ENCODE data around the gene UGT2B15.
"Not testable (repeated sequence)": the region's sequence is repeated elsewhere in the genome, so short reads cannot be mapped to it uniquely, and the experiment has no call there.

The UGT2B15 gene

DNA sequence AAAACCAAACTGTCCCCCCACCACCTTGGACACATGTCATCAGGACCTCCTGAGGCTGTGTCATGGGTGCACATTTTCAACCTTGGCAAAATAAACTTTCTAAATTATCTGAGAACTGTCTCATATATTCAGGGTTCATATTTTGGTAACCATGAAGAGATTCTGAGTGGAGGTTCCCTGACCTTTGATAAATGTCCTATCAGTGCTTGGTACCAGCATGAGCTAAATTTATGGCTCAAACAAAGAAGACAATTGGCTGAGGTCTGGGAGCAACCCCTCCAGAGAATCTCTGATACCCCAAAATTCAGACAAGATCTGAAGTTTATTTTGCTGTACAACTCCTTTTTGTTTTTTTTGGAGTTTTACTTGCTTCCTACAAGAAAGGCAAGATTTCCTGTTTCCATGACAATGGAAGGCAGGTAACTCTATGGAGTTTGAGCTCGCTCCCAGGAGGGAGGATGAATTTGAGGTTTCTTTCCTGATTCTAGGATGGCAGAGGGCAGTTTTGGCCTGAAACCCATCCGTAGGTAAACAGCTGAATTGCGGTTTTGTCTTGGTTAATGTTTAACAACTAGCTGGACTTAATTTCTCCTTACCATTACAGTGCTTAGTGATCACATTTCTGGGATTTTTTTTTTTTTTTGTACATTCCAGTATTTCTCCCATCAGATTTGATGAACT lies 14.5 kb downstream of the UGT2B15 start:
- DNase-seq, result no peak

DNA sequence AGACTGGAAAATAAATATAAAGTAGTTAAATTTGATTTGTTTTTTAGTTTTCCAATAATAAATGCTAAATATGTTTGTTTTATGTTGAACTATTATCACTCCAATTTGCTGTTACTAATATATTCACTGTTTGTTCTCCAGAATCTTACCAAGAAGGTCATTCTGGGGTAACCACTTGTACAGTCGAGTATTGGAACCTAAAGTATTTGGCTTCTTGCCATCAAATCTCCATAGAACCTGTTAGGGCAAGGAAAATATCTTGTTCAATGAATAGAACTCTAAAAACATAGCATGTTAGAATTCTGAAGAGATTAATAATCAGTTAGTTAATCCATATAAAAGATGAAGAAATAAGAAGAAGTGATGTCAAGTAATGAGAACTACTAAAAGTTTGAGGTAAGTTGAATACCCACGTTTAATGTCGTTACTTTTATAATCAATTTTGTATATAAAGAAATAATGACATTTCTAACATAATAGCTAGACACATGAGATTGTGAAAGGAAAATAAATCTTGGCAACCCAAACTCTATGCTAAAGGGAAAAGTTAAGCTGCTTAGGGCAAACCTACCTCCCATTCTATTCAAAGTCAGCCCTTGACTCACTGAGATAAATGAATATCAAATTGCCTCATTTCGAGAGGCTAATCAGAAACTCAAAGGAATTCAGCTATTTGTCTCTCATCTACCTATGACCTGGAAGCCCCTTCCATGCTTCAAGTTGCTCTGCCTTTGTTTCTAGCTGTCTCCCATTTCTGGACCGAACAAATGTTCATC lies 15.3 kb downstream of the UGT2B15 start:
- no peak for DNase-seq

DNA sequence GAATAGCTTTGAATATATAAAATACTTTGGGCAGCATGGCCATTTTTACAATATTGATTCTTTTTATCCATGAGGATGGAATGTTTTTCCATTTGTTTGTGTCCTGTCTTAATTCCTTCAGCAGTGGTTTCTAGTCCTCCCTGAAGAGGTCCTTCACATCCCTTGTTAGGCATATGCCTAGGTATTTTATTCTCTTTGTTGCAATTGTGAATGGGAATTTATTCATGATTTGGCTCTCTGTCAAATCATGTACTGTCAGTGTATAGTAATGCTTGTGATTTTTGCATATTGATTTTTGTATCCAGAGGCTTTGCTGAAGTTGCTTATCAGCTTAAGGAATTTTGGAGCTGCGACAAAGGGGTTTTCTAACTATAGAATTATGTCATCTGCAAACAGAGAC lies 18.5 kb downstream of the UGT2B15 start:
- DNase-seq, result no peak

DNA sequence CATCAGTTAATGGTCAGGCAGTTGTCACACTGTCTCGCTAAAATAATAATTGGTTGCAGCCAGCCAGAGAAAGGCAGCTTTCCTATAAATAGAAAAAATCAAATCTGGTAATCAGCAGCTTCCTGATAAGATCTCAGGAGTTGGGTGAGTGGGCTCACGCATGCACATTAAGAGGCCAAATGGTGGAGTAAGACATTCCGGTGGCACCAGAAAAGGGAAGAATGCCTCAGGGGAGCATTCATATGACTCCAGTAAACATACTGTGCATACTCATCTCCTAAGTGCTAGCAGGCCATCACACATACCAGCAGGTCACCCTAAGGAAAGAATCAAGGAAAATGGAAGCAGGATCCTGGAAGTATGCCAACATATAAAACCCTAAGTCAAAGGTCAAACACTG lies 40.1 kb downstream of the UGT2B15 start:
- no peak for DNase-seq

DNA sequence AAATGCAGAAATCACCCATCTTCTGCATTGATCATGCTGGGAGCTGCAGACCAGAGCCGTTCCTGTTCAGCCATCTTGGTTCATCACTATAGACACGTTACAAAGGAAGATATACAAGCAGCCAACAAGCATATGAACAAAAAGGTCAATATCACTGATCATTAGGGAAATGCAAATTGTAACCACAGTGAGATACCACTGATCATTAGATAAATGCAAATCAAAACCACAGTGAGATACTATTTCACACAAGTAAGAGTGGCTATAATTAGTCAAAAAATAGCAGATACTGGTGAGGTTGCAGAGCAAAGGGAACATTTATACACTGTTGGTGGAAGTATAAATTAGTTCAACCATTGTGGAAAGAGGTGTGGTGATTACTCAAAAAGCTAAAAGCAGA lies 47.7 kb downstream of the UGT2B15 start:
- DNase-seq, result not testable (repeated sequence)

DNA sequence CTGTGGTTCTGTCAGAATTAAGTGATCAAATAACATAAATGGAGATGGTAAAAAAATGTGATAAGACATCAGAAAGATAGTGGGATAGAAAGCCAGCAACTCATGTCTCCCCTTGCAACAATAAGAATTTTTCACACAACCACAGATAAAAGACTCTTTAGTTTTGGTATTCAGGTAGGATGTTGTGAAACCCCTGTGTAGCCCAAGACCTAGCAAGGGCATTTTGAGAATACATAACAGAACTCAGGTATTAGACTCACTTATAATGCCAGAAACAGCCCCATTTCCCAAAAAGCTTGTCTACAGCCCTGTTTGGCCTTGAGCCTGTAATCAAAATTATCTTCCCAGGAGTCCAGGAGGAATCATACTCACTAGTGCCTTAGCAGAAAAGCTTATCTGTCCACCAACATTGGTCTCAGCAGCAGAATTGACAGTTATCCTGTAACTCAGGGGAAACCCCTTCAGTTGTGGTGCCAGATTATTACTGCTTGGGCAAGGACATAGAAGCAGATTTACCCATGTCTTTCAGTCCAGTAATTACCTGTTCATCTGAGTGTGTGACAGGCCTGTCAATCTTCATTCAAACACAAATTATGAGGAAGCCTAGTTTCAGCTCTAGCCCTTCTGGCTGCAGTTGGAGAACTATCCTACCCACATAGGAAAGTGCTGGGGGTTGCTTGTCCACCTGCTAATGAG lies 53.3 kb downstream of the UGT2B15 start:
- DNase-seq, result no peak

DNA sequence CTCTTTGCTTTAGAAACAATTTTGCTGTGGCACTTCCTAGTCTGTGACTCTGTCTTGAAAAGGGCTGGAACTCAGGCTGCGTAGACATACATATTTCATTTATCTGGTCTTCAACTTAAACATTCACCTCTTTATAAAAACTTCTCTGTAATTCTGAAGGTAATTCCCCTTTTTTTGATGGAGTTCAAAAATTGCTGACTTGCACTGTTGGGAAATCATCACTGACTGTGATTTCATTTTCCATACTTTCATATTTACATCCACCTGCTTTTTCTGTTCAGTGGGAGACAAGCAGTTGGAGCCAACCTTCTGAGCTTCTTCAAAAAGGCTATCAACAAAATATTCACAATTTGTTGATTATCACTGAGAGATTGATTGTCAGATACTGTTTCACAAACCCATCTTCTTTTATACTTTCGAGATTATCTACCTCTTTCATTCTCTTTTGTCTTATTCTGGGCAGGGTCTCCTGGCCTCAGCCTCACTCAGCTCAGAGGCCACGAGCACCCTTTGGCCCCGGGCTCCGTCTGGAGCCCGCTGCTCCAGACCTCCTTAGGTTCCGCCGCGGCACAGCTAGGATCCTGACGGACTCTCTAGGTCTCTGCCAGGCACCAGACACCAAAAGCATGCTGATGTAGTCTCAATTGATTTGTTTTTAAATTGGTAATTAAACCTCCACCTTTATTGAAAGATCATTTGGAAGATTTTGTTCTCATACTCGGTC lies 54.6 kb downstream of the UGT2B15 start:
- no peak for DNase-seq

DNA sequence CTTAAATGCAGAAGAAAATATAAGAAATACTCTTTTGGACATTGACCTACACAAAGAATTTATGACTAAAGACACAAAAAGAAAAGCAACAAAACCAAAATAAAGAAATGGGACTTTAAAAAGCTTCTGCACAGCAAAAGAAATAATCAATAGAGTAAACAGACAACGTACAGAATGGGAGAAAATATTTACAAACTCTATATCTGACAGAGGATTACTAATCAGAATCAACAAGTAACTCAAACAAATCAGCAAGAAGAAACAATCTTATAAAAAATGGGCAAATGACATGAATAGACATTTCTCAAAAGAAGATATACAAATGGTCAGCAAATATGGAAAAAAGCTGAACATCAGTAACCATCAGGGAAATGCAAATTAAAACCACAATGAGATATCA lies 56.7 kb downstream of the UGT2B15 start:
- DNase-seq, result no peak

DNA sequence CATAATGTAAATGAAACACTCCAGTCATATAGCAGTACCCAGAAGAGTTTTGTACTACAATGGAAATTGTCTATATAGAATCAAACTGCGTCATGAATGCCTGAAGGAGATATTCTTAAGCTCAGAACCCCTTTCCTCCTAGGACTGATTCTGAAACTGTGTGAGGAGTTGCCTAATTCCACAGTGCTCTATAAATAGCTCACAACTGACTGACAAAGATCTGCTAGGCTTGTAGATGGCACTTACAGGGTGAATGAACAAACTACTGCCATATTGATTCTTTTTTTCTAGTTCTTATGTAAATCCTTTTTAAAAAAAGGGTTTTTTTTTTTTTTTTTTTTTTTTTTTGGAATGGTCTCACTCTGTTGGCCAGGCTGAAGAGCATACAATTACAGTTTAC lies 64.2 kb downstream of the UGT2B15 start:
- DNase-seq, result no peak

DNA sequence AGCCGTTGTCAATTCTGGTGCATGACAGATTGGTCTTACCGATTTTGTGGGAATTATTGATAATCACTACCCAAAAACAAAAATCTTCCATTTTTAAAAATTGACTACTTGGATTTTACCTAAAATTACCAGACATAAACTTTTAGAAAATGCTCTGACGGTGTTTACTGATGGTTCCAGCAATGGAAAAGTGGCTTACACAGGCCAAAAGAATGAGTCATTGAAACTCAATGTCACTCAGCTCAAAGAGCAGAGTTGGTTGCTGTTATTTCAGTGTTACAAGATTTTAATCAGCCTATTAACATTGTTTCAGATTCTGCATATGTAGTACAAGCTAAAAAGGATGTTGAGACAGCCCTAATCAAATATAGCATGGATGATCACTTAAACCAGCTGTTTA lies 71.3 kb downstream of the UGT2B15 start:
- DNase-seq, result no peak

DNA sequence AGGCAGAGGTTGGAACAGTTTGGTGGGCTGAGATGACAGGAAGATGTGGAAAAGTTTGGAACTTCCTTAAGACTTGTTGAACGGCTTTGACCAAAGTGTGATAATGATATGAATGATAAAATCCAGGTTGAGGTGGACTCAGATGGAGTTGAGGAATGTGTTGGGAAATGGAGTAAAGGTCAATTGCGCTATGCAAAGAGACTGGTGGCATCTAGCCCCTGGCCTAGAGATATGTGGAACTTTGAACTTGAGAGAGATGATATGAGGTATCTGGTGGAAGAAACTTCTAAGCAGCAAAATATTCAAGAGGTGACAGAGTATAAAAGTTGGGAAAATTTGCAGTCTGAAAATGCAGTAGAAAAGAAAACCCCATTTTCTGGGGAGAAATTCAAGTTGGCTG lies 73.0 kb downstream of the UGT2B15 start:
- DNase-seq, result no peak
